GM19467 (cell line): ENCODE data around the gene ACTR3.
A peak's percentile ranks its signal among the peaks of the same experiment; 100 is the strongest.

ENCODE experiments used
- ATAC-seq: cut with Tn5 transposase; IDR thresholded peaks from one replicate; pipeline ENCODE4 v1.9.1; 2021; ENCODE audit warnings: mild to moderate bottlenecking, moderate library complexity; ENCODE audit not compliant: unreplicated experiment

ACTR3 gene

DNA sequence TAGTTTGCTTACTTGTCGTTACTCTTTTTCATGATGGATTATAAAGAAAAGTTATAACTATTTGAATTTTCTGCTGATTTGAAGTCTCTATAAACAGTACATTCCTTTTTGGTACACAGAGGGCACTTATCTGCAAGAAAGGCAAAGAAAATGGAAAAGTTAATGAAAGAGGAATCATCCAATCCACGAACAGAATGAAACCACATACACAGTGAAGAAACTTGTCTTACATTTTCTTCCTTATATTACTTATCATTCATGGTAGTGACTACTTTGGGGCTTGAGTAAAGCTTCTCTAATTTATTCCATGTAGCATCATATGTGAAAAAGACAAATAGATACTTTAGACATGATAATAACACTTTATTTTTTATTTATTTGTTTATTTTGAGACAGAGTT, 14.8 kb upstream of the ACTR3 start:
- ATAC-seq, result no peak

GRCh38 chr2:113876503-113877387, 13.1 kb upstream of the ACTR3 start:
- no peak for ATAC-seq

- ATAC-seq, result no peak
Measured at GRCh38 chr2:113877711-113878598, 11.9 kb upstream of the ACTR3 start.

- no peak for ATAC-seq
Measured at GRCh38 chr2:113878743-113879142, 11.1 kb upstream of the ACTR3 start.

GRCh38 chr2:113879457-113879856, 10.4 kb upstream of the ACTR3 start:
- ATAC-seq, result no peak

DNA sequence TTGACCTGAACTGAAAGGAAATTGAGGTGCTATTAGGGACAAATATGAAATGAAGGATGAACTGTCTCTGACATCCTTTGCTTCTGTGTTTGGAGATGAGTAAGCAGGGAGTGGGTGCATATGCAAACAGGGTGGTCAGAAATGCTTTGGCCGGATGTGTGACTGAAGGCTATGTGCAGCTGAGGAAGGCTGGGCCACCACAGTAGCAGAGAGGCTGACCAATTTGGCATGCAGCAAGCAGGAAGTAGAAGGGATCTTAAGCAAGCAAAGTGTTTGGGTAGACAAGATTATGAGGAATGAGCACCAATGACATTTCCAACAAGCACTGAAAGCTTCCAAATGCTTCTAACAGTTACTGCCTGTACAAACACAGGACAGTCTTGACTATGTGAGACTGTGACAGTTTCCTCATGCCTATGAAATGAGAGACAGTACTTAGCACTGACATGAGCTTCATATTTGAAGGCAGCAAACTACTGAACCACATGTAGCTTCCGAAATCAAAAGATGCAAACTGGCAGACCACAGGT, 3.3 kb upstream of the ACTR3 start:
- peak; percentile 67 for ATAC-seq

- ATAC-seq, result no peak
Measured at GRCh38 chr2:113887009-113887792, 2.7 kb upstream of the ACTR3 start.

GRCh38 chr2:113888641-113889470, 1.0 kb upstream of the ACTR3 start:
- ATAC-seq, result no peak

DNA sequence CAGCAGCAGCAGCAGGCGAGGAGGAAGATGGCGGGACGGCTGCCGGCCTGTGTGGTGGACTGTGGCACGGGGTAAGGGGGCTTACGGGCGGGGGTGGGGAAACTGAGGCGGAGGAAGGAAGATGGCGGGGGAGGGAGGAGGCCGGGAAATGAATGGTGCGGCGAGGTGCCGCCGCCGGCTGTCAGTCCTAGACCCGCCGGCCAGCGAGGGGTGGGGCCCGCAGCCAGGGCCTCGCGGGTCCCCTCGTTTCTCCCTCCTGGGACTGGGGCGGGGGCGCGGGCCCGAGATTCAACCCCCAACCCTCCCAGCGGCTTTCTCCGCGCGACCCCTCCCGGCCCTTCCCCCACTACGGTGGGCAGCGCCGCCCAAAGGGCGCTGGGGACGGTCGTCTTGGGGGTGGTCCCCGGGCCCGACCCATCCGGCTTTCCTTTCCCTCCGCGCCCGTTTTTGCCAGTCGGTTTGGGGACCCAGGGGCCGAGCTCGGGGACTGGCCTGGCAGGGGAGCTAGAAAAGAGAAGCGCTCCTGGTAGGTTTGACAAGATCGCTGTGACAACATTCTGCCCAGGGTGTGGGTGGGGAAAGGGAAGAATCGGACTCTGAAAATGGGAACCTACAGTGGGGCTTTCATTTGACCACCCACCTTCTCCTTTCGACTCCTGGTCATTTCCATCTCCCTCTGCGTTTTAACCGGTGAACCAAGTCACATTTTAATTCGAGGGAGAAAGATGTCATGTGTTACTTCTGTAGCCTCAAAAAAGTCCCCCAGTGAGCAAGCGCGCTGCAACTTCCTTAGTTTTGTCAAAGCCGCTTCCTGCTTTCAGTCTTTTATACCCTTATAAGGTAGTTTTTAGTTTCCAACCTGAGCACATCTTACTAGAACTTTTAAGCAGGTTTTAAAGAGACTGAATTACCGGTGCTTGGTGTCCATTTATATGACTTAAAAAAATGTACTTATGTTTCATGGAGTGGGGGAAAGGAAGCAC, 655 bp downstream of the ACTR3 start:
- peak; percentile 29 for ATAC-seq

DNA sequence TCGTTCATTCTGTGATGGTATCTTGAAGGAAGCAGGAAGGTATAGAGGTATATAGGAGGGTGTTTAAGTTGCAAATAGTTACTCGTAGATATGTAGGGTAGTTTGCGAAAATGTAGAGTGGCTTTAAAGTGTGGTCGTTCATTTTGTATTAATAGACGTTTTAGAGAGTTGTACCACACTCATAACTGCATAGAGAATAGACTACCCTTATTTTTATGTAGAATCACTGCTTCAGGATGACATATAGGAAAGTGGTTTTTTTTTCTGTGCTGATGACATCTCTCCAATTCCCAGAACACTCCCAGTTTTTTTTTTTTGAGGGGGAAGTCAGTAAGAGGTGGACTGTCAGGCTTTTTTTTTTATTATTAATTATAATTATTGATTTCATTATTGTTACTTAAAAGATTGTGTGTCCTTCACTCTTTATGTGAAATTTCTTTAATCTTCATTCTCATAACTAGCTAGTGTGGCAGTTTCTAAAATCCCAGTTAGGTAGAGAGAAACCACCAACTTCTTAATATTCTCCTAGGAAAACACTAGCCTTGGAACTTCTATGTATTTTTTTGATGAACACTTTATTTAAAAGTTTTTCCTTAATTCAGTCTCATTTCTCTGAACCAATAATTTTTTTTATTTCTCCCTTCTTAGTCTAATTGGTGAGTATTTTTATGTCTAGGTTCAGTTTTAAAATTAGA, 1.5 kb downstream of the ACTR3 start:
- no peak for ATAC-seq

- ATAC-seq, result no peak
Measured at GRCh38 chr2:113892004-113892710, 2.3 kb downstream of the ACTR3 start.

- ATAC-seq, result no peak
Measured at GRCh38 chr2:113894156-113894743, 4.4 kb downstream of the ACTR3 start.

- no peak for ATAC-seq
Measured at GRCh38 chr2:113895301-113895700, 5.4 kb downstream of the ACTR3 start.

DNA sequence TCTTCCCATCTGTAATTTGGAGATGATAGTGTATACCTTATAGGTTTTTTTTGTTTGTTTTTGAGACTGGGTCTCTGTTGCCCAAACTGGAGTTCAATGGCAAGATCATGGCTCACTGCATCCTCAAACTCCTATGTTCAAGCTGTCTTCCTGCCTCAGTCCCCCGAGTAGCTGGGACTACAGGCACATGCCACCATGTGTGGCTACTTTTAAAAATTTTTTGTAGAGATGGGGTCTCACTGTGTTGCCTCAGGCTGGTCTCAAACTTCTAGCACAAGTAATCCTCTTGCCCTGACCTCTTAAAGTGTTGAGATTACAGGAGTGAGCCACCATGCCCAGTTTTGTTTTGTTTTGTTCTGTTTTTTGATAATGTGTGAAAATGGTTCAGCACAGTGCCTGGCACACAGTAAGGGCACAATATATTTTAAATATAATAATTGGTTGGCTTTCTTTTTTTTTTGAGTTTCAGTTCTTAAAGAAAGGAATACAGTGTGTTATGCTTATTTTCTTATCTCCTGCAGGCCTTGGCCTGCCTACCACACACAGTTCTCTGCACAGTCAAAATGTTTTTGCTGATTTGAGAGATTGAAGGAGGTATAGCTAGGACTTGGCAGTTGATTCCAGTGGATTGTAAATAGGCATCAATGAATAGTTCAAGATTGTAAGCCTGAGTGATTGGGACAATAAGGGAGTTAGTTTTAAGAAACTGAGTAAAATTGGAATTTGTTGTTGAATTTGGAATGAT, 6.1 kb downstream of the ACTR3 start:
- no peak for ATAC-seq

GRCh38 chr2:113896791-113897190, 6.9 kb downstream of the ACTR3 start:
- ATAC-seq, result no peak

DNA sequence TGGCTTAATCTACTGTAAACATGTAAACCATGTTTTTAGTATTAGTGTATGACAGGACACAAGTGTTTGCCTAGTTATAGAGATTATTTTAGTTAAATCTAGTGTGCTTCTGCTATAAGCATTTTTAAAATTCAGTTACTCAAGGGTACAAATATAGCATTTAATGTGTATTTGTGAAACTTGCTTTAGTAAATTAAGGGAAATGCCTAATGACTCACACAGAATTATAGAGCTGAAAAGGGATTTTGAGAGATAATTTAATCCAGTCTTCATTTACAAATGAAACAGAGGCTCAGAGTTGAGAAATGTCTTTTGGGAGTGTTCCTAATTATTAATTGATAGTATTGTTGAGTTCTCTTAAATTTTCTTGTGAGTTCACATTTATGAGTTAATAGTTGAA, 8.2 kb downstream of the ACTR3 start:
- no peak for ATAC-seq
